ENCODE data around the gene ATP8A2.

Gene ATP8A2

GRCh38 chr13:25423831-25424230 is 52.1 kb downstream of the ATP8A2 start:
- TF ChIP-seq, protein P1, sequence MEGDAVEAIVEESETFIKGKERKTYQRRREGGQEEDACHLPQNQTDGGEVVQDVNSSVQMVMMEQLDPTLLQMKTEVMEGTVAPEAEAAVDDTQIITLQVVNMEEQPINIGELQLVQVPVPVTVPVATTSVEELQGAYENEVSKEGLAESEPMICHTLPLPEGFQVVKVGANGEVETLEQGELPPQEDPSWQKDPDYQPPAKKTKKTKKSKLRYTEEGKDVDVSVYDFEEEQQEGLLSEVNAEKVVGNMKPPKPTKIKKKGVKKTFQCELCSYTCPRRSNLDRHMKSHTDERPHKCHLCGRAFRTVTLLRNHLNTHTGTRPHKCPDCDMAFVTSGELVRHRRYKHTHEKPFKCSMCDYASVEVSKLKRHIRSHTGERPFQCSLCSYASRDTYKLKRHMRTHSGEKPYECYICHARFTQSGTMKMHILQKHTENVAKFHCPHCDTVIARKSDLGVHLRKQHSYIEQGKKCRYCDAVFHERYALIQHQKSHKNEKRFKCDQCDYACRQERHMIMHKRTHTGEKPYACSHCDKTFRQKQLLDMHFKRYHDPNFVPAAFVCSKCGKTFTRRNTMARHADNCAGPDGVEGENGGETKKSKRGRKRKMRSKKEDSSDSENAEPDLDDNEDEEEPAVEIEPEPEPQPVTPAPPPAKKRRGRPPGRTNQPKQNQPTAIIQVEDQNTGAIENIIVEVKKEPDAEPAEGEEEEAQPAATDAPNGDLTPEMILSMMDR (IDR thresholded peaks at IDR 0.05), result no peak
- H3K27ac ChIP-seq, result no peak overlapping the region
- H3K4me1 ChIP-seq, result no peaks in the 10 kb centered on the region
- H3K9me3 ChIP-seq, result peaks cover 0 to 8% (median 0%) of the 10 kb centered on the region in 3 donors
- no peaks in the 10 kb centered on the region for H3K27me3 ChIP-seq
- no peaks in the 10 kb centered on the region for H3K36me3 ChIP-seq
- no peak overlapping the region for H3K4me3 ChIP-seq
- intact Hi-C loops (cut with DNase I; ENCODE audit: low total_unique reads), result no loop called here
- DNase-seq, result no peak

GRCh38 chr13:25429466-25429865 is 57.7 kb downstream of the ATP8A2 start:
- no peak for DNase-seq
- intact Hi-C loops (cut with DNase I; ENCODE audit: low total_unique reads), result no loop called here

DNA sequence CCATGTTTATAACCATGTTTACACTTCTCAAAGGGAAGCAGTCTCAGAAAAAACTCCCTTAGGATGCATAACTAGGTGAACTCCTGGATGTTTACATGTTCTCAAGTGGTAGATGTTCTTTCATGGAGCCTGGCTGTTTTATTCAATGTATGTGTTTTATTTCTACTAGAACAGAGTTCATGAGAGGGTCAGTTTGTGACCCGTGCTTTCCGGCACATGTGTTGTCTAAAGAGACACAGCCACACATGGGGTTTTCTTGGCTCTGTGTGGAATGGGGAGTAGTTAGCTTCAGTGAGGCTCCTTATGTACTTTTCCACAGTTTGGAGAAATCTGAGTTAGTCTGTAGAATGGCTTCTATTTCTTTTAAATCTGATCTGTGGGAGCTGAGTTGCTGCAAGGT is 60.9 kb downstream of the ATP8A2 start:
- intact Hi-C loops (cut with DNase I; ENCODE audit: low total_unique reads), result no loop called here
- H3K4me1 ChIP-seq, result no peaks in the 10 kb centered on the region
- no peaks in the 10 kb centered on the region for H3K27me3 ChIP-seq
- H3K27ac ChIP-seq, result no peak overlapping the region
- no peaks in the 10 kb centered on the region for H3K9me3 ChIP-seq
- DNase-seq, result no peak
- no peaks in the 10 kb centered on the region for H3K36me3 ChIP-seq
- H3K4me3 ChIP-seq, result no peak overlapping the region
- TF ChIP-seq, protein P1 (IDR thresholded peaks at IDR 0.05), result no peak

More at GRCh38 chr13:25429466-25429865, 57.7 kb downstream of the ATP8A2 start:
- H3K4me3 ChIP-seq, result no peak overlapping the region
- no peaks in the 10 kb centered on the region for H3K4me1 ChIP-seq
- no peak overlapping the region for H3K27ac ChIP-seq
- TF ChIP-seq, protein P1 (IDR thresholded peaks at IDR 0.05), result no peak
- peaks cover 0 to 8% (median 0%) of the 10 kb centered on the region in 3 donors for H3K9me3 ChIP-seq
- no peaks in the 10 kb centered on the region for H3K27me3 ChIP-seq
- no peaks in the 10 kb centered on the region for H3K36me3 ChIP-seq

GRCh38 chr13:25440061-25440460 is 68.3 kb downstream of the ATP8A2 start:
- Histone ChIP-seq H3K36me3 (no peaks in the 10 kb centered on the region), H3K27ac (no peak overlapping the region), H3K27me3 (peaks cover 0 to 3% of the 10 kb centered on the region in 2 donors), H3K4me3 (no peak overlapping the region), H3K9me3 (no peaks in the 10 kb centered on the region), H3K4me1 (no peaks in the 10 kb centered on the region)
- no peak for DNase-seq
- TF ChIP-seq, protein P1 (IDR thresholded peaks at IDR 0.05), result no peak
- intact Hi-C loops (cut with DNase I; ENCODE audit: low total_unique reads), result no loop called here

- Histone ChIP-seq H3K27ac (no peak overlapping the region), H3K27me3 (no peaks in the 10 kb centered on the region), H3K9me3 (peaks cover 0 to 8% (median 7%) of the 10 kb centered on the region in 3 donors), H3K4me1 (no peaks in the 10 kb centered on the region), H3K36me3 (no peaks in the 10 kb centered on the region), H3K4me3 (no peak overlapping the region)
- no peak for DNase-seq
- intact Hi-C loops (cut with DNase I; ENCODE audit: low total_unique reads), result no loop called here
- TF ChIP-seq, protein P1 (IDR thresholded peaks at IDR 0.05), result no peak
These were observed 74.5 kb downstream of the ATP8A2 start for GRCh38 chr13:25446261-25446660.

DNA sequence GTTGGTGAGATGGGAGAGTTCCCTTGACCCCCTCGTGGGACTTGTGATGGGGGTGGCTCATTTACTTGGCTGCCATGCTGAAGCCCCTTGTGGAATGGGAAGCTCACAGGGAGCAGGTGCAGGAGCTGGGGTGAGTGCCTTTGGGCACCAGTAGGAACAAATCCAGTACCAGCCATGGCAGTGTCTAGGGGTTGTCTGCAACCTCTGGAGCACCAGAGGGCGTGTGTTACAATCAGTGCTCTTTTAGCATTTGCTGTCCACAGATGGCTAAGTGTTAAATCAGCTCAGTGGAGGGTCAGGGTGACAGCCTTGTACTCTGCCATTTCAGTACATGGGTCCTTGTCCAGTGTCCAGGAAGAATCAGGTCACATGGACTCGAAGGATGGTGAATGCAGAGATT is 75.6 kb downstream of the ATP8A2 start:
- H3K9me3 ChIP-seq, result peaks cover 0 to 8% (median 7%) of the 10 kb centered on the region in 3 donors
- TF ChIP-seq, protein P1 (IDR thresholded peaks at IDR 0.05), result no peak
- no peak for DNase-seq
- no peaks in the 10 kb centered on the region for H3K27me3 ChIP-seq
- no peak overlapping the region for H3K27ac ChIP-seq
- H3K36me3 ChIP-seq, result no peaks in the 10 kb centered on the region
- no peaks in the 10 kb centered on the region for H3K4me1 ChIP-seq
- intact Hi-C loops (cut with DNase I; ENCODE audit: low total_unique reads), result no loop called here
- H3K4me3 ChIP-seq, result no peak overlapping the region

All from tibial artery (tissue), 4 donors.